K562 (cell line): ENCODE data around the gene ZNF181. TPM values are rescaled to one million over a fixed set of nuclear protein-coding genes. Genes with fewer than 3 reads are reported as not detected.

Experiments
- DIDO1 ChIP-seq: fragments of 450-650 bp; IDR thresholded peaks from 2 replicates; pipeline ENCODE4 v1.6.1; 2016; ENCODE audit warnings: low read depth, missing biosample characterization, missing genetic modification characterization
- E2F6 ChIP-seq, 2 experiments: IDR thresholded peaks; 2 replicates each; pipeline ENCODE4 v1.6.1; 2011; ENCODE audit warnings: borderline replicate concordance in 1 of 2, control low read depth in 1 of 2, low read depth in 1 of 2, low read length in 1 of 2, mild to moderate bottlenecking in 1 of 2, mixed read lengths in 1 of 2, moderate library complexity in 1 of 2; ENCODE audit not compliant: insufficient read depth in 1 of 2, insufficient read length in 1 of 2, poor library complexity in 1 of 2, severe bottlenecking in 1 of 2; ENCODE audit errors: extremely low read depth in 1 of 2
- EGR1 ChIP-seq: fragments of 450-650 bp; conservative IDR thresholded peaks from 2 replicates; pipeline ENCODE4 v1.6.1; 2017; ENCODE audit warnings: mild to moderate bottlenecking
- ELF4 ChIP-seq: fragments of 450-650 bp; formaldehyde crosslinking; IDR thresholded peaks from 2 replicates; pipeline ENCODE4 v1.4.0; 2022; ENCODE audit warnings: missing genetic modification characterization
- ESRRB ChIP-seq: fragments of 250-450 bp; sonication (Bioruptor Pico); IDR thresholded peaks from 2 replicates; pipeline ENCODE4 v1.5.0; 2020; ENCODE audit warnings: mild to moderate bottlenecking, moderate library complexity, borderline replicate concordance
- FUS ChIP-seq: fragments of 200-400 bp; formaldehyde crosslinking; optimal IDR thresholded peaks from 2 replicates; pipeline ENCODE3; 2017; ENCODE audit warnings: low read depth, low read length
- GATAD2A ChIP-seq: fragments of 450-650 bp; IDR thresholded peaks from 2 replicates; pipeline ENCODE4 v1.6.1; 2017
- RREB1 ChIP-seq: fragments of 250-450 bp; sonication (Bioruptor Pico); IDR thresholded peaks from 2 replicates; pipeline ENCODE4 v1.4.0; 2020
- SAFB ChIP-seq: fragments of 200-400 bp; formaldehyde crosslinking; IDR thresholded peaks from 2 replicates; pipeline ENCODE4 v1.6.1; 2017; ENCODE audit warnings: low read depth, low read length, borderline replicate concordance
- STAT5A ChIP-seq: IDR thresholded peaks from 2 replicates; pipeline ENCODE4 v1.6.1; 2012; ENCODE audit warnings: low read length, inconsistent platforms, borderline replicate concordance
- TBP ChIP-seq: optimal IDR thresholded peaks from 2 replicates; pipeline ENCODE3; 2011; ENCODE audit warnings: low read depth, low read length, improper control_type of control experiment
- ZFPM2 ChIP-seq: fragments of 250-450 bp; sonication (Bioruptor Pico); IDR thresholded peaks from 2 replicates; pipeline ENCODE4 v1.5.1; 2022; ENCODE audit warnings: mild to moderate bottlenecking
- polyA plus RNA-seq, 8 experiments: library from polyadenylated mRNA; depleted of rRNA in 4 of 8; stranded (reverse) in 5 of 8; unstranded in 3 of 8; fragments of >200 nt; fragmentation: Nextera tagmentation in 2 of 8; fragmentation: Illumina TruSeq in 1 of 8; extraction: Ambion mirVana in 2 of 8; extraction: Trizol in 1 of 8; gene quantifications; 2 replicates each; pipeline versions ENCODE4 v1.2.1 to v1.2.3, GENCODE V29; 2011 to 2014; ENCODE audit warnings: inconsistent platforms in 1 of 8, missing spikeins in 1 of 8
- total RNA-seq, 7 experiments: library from RNA; depleted of rRNA in 6 of 7; stranded (reverse); fragments of >200 nt in 6 of 7; fragmentation: Illumina TruSeq in 2 of 7; extraction: Trizol in 2 of 7; gene quantifications; 2 replicates each; pipeline versions ENCODE4 v1.2.1 to v1.2.3, GENCODE V29; 2011 to 2021; ENCODE audit warnings: low replicate concordance in 1 of 7
- TF ChIP-seq, protein P1 (sequence below): sonication (generic); formaldehyde crosslinking; IDR thresholded peaks from 2 replicates; pipeline ENCODE4 v1.8.0; 2022; ENCODE audit warnings: mild to moderate bottlenecking, missing genetic modification reagents, borderline replicate concordance
- TF ChIP-seq, protein P2 (sequence below), 2 experiments: fragments of 450-650 bp; conservative IDR thresholded peaks; 2 replicates each; pipeline ENCODE4 v1.6.1; 2017; ENCODE audit warnings: mild to moderate bottlenecking in 2 of 2, moderate library complexity in 2 of 2

ZNF181 gene
- total and polyA plus RNA-seq, 9 of the 15 experiments (the other 6 are each of a cell fraction or from before 2014, with no cell fraction given), result 4.3 to 20.3 (median 12.1) TPM

DNA sequence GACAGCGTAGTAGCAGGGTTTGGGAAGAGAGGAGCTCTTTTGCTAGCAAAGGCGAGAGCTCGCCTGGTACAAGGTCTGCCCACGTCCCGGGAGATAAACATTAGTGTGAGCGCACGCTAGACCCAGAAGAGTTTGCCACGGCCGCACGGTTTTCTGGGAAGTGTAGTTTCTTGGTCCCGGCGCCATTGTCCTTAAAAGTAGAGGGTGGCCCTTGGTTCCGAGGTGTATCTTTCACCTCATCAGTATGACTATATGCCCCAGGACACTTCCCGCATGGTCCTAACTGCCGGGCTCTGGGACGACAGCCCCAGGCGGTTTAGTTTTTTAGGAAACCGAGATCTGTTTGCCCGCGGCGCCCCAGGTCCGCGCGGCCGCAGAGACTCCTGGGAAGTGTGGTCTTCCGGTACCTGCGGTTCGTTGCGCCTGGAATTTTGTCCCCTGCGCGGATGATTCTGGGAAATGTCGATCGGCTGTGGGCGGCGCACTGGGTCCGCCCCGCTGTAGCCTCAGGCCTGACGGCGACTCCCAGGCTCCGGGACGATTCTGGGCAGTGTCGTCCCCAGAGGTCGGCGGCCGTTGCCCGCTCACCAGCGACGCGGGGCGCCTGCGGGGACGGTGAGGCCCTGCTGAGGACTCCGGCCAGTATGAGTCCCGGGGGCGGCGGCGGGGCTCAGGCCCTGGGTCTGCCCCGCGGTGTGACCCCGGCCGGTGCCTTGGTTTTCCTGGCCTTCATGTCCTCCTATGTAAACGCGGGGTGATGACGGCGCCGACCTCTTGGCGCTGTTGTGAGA is at the start of gene ZNF181 (continued):
- TF ChIP-seq RREB1 (no peak), DIDO1 (tag) (no peak; the same call in 1 of the 2 replicates), ZFPM2 (0 out of 2 replicates have a peak, but pooled peaks have one; percentile 73), STAT5A (no peak), SAFB (peak; percentile 27; the same call in 1 of the 2 replicates), ELF4 (0 out of 2 replicates have a peak, but pooled peaks have one; percentile 16), E2F6 (IDR thresholded peaks at IDR 0.05; ENCODE audit: borderline replicate concordance in 1 of 2, extremely low read depth in 1 of 2, insufficient read depth in 1 of 2, insufficient read length in 1 of 2, low read depth in 1 of 2, low read length in 1 of 2, poor library complexity in 1 of 2, severe bottlenecking in 1 of 2) (peak; percentile 5 to 42), TBP (peak; percentile 71), EGR1 (peak; percentile 70), GATAD2A (0 out of 2 replicates have a peak, but pooled peaks have one; percentile 34), FUS (no peak), ESRRB (no peak)
- TF ChIP-seq, protein P1, sequence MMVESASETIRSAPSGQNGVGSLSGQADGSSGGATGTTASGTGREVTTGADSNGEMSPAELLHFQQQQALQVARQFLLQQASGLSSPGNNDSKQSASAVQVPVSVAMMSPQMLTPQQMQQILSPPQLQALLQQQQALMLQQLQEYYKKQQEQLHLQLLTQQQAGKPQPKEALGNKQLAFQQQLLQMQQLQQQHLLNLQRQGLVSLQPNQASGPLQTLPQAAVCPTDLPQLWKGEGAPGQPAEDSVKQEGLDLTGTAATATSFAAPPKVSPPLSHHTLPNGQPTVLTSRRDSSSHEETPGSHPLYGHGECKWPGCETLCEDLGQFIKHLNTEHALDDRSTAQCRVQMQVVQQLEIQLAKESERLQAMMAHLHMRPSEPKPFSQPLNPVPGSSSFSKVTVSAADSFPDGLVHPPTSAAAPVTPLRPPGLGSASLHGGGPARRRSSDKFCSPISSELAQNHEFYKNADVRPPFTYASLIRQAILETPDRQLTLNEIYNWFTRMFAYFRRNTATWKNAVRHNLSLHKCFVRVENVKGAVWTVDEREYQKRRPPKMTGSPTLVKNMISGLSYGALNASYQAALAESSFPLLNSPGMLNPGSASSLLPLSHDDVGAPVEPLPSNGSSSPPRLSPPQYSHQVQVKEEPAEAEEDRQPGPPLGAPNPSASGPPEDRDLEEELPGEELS, result no peak; the same call in 1 of the 2 replicates
- TF ChIP-seq, protein P2, sequence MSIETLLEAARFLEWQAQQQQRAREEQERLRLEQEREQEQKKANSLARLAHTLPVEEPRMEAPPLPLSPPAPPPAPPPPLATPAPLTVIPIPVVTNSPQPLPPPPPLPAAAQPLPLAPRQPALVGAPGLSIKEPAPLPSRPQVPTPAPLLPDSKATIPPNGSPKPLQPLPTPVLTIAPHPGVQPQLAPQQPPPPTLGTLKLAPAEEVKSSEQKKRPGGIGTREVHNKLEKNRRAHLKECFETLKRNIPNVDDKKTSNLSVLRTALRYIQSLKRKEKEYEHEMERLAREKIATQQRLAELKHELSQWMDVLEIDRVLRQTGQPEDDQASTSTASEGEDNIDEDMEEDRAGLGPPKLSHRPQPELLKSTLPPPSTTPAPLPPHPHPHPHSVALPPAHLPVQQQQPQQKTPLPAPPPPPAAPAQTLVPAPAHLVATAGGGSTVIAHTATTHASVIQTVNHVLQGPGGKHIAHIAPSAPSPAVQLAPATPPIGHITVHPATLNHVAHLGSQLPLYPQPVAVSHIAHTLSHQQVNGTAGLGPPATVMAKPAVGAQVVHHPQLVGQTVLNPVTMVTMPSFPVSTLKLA (conservative IDR thresholded peaks at IDR 0.05), result peak; percentile 95 to 97; a peak in 3 of 4 replicates
